HG02943 (cell line): Measurements from ENCODE around the gene VAPA.

Experiments used
- ATAC-seq: cut with Tn5 transposase; IDR thresholded peaks from one replicate; pipeline ENCODE4 v1.9.1; 2021; ENCODE audit warnings: mild to moderate bottlenecking, low read depth, moderate library complexity; ENCODE audit not compliant: unreplicated experiment

The VAPA gene

DNA sequence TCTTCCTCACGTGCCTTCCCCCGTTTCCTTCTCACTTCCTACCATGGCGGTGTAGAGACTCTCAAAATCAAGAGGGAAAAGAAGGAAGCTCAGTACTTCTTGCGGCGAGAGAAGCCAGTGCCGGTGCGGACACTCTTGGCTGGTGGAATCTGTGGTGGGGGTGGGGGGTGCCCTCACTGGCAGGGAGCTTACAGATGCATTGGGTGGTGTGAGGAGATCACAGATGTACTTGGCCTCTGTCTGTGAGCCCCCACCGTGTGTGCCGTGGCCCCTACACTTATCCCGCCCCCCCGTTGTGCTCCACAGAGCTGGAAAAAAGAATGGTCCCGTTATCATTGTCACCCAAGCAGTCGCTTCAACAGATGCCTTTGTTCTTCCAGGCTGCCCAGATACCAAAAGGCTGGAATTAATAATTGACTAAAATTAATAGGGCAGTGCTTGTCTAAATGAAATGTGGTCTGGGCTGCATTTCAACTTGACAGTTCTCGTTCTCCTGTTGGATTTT, 79.8 kb downstream of the VAPA start:
- no peak for ATAC-seq

DNA sequence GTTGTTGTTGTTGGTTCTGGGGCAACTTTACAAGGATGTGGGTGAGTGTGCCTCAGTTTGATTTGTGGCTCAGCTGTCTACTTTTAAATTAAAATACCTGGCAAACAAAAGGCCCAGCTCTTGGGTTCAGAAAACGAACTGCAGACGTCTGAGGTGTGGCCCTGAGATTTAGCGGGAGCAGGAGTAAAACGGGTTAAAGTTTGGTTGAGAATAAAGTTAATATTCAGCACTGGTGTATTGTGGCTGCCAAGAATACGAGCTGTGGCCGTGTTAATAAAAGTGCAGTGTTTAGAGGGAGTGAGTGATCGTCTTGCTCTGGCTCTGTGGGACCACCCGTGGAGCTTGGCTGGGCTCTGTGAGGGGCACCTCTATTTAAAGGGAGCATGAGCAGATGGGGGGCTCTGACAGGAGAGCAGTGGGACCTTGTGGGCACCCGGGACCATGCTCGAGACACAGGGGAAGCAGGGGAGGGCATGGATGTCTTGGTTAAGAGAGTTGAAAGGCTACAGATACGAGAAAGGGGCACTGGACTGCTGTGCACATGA, 80.3 kb downstream of the VAPA start:
- ATAC-seq = no peak

DNA sequence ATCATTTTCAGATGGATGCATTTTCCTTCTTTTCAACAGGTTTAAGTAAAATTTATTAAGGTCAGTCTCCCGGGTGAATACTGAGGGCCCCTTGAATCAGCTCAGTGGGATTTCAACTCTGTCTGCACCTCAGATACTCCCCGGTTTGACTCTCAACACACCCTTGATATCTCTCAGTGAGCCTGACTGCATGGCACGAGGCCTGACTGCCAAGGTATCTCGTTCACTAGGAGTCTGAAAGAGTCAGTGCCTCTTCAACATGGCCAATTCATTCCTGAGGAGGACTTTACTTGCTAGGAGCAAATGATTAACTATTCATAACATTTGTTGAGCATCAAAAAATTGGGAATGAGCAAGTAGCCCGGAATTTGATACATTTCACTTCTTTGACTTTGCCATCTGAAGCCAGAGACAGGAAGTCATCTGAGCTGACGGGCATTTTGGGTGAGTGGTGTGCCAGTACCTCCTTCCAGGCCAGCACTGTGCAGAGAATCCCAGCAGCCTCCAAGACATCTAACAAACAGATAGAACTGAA, 81.0 kb downstream of the VAPA start:
- no peak for ATAC-seq

DNA sequence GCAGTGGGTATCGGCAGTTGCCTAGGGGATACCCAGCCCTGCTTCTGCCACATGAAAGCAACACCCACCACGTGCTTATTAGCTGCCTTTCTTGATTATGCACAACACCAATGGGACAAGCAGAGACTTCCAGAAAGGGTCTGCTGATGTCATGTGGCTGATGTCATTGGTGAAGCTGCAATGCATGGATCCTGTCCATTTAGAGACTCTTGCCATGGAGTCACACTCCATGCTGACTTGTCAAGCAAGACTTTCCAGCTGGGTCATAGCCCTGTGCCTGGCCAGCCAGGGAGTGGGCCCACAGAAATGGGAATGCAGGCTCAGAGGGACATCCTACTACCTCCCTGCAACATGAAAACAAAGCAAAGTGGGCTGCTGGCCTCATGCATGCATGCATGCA, 81.8 kb downstream of the VAPA start:
- ATAC-seq = no peak

DNA sequence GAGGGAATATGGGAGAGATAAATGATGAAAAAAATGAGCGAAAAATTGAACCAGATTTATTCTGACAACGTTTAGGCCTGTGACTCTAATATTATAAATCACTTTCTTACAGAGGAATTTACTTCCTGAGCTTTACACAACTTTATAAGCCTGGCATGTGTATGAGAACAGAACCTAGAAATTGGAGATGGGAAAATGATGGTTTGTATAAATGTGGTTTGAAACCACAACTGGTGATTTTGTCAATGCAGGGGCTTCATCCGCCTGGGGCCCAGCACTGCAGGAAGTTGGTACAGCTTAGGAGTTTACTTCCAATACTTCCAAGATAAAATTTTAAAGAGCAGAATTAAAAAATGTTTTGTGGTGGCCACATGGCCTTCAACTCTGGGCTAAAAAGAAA, 82.3 kb downstream of the VAPA start:
- ATAC-seq = no peak

DNA sequence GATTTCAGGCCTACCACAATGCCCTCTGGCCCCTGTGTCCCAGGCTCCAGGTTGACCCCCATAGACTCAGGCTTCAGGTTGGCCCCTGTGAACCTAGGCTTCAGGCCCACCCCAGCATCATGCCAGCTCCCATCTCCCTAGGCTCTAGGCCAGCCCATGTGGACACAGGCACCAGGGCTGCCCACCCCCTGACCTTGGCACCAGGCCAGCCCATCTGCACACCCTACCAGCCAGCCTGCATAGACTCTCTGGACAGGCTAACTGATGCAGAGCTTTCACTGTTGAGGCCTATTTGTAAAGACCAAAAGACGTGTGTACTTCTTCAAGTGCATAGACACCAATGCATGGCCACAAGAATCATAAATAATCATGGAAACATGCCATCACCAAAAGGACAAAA, 83.9 kb downstream of the VAPA start:
- no peak for ATAC-seq

DNA sequence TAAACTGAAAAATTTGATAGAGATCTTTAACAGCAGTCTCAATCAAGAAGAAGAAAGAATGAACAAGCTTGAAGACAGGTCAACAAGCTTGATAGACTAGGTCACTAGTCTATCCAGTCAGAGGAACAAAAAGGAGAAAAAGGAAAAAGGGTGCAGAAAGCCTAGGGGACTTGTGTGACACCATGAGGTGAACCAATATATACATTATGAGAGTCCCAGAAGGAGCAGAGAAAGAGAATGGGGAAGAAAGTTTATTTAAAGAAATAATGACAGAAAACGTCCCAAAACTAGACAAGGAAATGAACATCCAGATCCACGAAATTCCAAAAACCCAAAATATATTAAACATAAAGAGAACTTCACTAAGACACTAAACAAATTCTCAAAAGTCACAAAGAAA, 84.5 kb downstream of the VAPA start:
- ATAC-seq = no peak

DNA sequence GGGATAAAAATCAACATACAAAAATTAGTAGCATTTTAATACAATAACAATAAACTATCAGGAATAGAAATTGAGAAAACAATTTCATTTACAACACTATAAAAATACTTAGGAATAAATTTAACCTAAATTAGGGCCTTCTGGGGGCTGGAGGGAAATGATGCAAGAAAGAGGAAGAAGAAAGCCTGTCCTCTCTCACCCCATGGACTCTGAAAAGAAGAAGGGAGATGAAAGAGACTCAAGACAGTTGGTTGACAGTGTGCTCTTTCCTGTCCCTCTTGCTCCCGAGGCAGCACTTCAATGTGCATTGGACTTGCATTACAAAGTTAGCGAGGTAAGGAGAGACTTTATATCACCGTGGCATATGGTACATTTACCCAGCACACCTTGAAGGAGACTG, 88.5 kb downstream of the VAPA start:
- no peak for ATAC-seq

DNA sequence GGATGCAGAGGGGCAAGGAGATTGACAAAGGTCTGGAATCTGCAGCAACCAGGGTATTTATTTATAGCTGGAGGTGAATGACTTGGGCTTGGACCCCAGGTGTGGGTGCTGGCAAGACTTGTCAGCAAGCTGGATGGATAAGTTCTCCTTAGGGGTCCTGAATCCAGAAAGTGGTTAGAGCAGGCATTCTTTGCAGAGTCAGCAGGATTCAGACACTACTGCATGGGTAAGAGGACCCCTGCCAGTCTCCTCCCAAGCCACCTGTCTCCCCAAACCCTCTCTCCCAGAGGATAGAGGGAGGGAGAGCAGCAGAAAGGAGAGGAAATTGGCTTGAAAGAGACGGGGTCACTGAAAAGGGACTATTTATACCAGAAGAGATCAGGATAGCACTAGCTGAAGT, 89.5 kb downstream of the VAPA start:
- no peak for ATAC-seq

DNA sequence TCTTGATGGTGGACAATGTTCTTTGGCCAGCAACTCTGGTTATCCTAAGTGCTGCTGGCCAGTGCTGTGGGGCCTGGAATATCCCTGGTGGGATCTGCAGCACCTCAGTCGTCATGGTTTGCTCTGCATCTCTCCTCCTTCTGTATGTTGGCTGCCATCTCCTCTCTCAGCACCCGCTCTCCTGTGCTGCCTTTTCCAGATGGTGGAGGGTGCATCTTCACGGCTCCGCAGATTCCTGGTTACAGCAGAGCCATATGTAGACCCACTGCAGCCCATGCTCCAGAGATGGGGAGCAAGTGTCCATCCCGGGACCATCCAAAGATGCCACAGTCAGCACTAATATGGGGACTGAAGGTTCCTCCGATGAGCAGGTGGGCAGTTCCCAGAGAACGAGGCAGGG, 90.0 kb downstream of the VAPA start:
- ATAC-seq = no peak

DNA sequence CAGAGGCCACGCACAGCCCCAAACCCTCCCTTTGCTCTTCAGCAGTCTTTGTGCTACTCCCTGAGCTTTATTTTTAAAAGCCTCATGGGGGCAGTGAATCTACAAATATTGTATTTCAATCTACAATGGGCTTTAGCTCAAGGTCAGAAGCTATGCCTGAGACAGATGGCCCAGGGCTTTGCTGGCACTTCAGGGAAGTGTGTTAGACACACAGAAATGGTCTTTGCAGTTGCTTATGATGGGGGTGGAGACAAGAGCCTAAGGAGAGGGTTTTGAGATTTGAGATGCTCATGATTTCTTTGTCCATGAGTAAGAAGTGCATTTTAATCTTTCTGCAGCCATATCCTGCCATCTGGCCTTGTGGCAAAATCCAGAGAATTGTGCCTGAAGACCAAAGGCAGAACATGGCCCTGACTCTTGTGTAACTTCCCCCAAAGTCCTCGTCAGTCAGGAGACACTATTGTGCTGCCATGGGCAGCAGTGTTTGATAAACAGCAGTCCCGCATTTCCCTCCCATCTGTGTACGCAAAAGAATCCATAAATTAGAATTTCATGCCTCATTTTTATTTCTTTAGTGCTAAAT, 92.6 kb downstream of the VAPA start:
- ATAC-seq = no peak

DNA sequence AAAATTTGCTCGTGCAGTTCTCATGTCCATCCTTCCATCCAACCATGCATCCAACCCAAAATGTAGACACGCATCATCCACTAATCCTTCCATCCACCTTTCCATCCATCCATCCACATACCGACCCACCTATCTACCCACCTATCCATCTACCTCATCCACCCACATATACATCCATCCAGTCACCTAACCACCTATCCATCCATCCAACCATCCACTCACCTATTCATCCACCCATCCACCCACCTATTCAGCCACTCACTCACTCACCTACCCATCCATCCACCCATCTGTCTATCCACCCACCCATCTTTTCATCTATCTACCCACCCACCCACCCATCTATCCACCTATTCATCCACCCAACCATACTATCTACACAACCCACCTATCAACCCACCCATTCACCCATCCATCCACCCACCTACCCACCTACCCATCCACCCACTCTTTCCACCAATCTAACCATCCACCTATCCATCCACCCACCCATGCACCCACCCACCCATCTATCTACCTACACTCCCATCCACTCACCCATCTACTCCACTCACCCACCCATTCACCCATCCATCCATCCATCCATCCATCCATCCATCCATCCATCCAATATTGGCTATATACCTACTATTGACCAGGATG, 94.3 kb downstream of the VAPA start:
- no peak for ATAC-seq
